Measurements from ENCODE around the gene MALT1.

GRCh38 chr18:58768293-58768974, 97.2 kb downstream of the MALT1 start:
- TF ChIP-seq, protein P1, sequence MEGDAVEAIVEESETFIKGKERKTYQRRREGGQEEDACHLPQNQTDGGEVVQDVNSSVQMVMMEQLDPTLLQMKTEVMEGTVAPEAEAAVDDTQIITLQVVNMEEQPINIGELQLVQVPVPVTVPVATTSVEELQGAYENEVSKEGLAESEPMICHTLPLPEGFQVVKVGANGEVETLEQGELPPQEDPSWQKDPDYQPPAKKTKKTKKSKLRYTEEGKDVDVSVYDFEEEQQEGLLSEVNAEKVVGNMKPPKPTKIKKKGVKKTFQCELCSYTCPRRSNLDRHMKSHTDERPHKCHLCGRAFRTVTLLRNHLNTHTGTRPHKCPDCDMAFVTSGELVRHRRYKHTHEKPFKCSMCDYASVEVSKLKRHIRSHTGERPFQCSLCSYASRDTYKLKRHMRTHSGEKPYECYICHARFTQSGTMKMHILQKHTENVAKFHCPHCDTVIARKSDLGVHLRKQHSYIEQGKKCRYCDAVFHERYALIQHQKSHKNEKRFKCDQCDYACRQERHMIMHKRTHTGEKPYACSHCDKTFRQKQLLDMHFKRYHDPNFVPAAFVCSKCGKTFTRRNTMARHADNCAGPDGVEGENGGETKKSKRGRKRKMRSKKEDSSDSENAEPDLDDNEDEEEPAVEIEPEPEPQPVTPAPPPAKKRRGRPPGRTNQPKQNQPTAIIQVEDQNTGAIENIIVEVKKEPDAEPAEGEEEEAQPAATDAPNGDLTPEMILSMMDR (IDR thresholded peaks at IDR 0.05): peak; percentile 72 to 91 (median 81)
- no peak for TF ChIP-seq POLR2A (IDR thresholded peaks at IDR 0.05)
